ENCODE measurements around the gene TLR7. TPM values are rescaled to one million over a fixed set of nuclear protein-coding genes. Genes with fewer than 3 reads are reported as not detected.

The TLR7 gene
- total and polyA plus RNA-seq, 9 of the 15 experiments (the other 6 are each of a cell fraction or from before 2014, with no cell fraction given) = 0.04 to 0.13 (median 0.07) TPM; not detected in 6

- FAIRE-seq (no peak), DNase-seq (ENCODE audit: extremely low read depth in 1 of 4, low spot score in 3 of 4) (no peak), ATAC-seq (no peak)
- Histone ChIP-seq H3K4me2 (ENCODE audit: insufficient read depth, low read length) (no peak overlapping the region), H3K27me3 (ENCODE audit: control insufficient read depth in 2 of 2, insufficient read depth in 2 of 2, low read length in 2 of 2) (peaks cover 0 to 4% of the 10 kb centered on the region in 2 experiments; a peak in 2 of 5 replicates), H3K36me3 (ENCODE audit: control insufficient read depth, insufficient read depth, low read length) (no peaks in the 10 kb centered on the region), H3K9me3 (replicated peaks; ENCODE audit: control insufficient read depth, insufficient read depth, low read depth, low read length) (no peaks in the 10 kb centered on the region), H3K79me2 (ENCODE audit: control insufficient read depth, insufficient read depth, low read length) (no peaks in the 10 kb centered on the region), H3K27ac (ENCODE audit: extremely low read depth, low read depth, low read length) (no peak overlapping the region), H3K4me3 (no peak overlapping the region), H3K9ac (ENCODE audit: insufficient read depth in 1 of 2, low read depth in 2 of 2, low read length in 2 of 2) (no peak overlapping the region), H2AFZ (ENCODE audit: low read depth, low read length) (no peak overlapping the region), H4K20me1 (replicated peaks; ENCODE audit: control insufficient read depth, insufficient read depth, low read length) (no peaks in the 10 kb centered on the region), H3K9me1 (ENCODE audit: control insufficient read depth, insufficient read depth, low read length) (no peaks in the 10 kb centered on the region), H3K4me1 (replicated peaks in 1 of 2; ENCODE audit: control insufficient read depth in 2 of 2, insufficient read depth in 2 of 2, low read length in 2 of 2) (no peaks in the 10 kb centered on the region)
- 0% methylated on average over 2 of the region's 2 CpGs for WGBS (ENCODE audit: insufficient coverage, low coverage, missing lambda C conversion rate)
- ChIA-PET POLR2A (no interaction called here), CTCF (ENCODE audit: low intra/inter-chr PET ratio) (no interaction called here)
- BruUV-seq (replicated peaks) = no TSS peak
- TF ChIP-seq, protein P1, sequence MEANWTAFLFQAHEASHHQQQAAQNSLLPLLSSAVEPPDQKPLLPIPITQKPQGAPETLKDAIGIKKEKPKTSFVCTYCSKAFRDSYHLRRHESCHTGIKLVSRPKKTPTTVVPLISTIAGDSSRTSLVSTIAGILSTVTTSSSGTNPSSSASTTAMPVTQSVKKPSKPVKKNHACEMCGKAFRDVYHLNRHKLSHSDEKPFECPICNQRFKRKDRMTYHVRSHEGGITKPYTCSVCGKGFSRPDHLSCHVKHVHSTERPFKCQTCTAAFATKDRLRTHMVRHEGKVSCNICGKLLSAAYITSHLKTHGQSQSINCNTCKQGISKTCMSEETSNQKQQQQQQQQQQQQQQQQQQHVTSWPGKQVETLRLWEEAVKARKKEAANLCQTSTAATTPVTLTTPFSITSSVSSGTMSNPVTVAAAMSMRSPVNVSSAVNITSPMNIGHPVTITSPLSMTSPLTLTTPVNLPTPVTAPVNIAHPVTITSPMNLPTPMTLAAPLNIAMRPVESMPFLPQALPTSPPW (CRISPR knock-in tag; IDR thresholded peaks at IDR 0.05) = no peak
- TF ChIP-seq ZNF140 (CRISPR knock-in tag; IDR thresholded peaks at IDR 0.05) (no peak), SIN3A (IDR thresholded peaks at IDR 0.05; ENCODE audit: borderline replicate concordance in 2 of 2, control insufficient read depth in 1 of 2, low read depth in 2 of 2, low read length in 2 of 2) (no peak), L3MBTL2 (IDR thresholded peaks at IDR 0.05) (no peak), NELFE (IDR thresholded peaks at IDR 0.05; ENCODE audit: insufficient read depth, insufficient read length) (no peak), PYGO2 (tag; IDR thresholded peaks at IDR 0.05) (no peak), STAT5B (CRISPR knock-in tag; IDR thresholded peaks at IDR 0.05) (no peak), MECOM (CRISPR knock-in tag; IDR thresholded peaks at IDR 0.05) (no peak), SRSF9 (IDR thresholded peaks at IDR 0.05; ENCODE audit: borderline replicate concordance, low read depth, low read length) (no peak), BDP1 (IDR thresholded peaks at IDR 0.05; ENCODE audit: insufficient read depth, insufficient read length) (no peak), NFATC3 (IDR thresholded peaks at IDR 0.05) (no peak)
- TF ChIP-seq, protein P2, sequence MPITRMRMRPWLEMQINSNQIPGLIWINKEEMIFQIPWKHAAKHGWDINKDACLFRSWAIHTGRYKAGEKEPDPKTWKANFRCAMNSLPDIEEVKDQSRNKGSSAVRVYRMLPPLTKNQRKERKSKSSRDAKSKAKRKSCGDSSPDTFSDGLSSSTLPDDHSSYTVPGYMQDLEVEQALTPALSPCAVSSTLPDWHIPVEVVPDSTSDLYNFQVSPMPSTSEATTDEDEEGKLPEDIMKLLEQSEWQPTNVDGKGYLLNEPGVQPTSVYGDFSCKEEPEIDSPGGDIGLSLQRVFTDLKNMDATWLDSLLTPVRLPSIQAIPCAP (CRISPR knock-in tag; IDR thresholded peaks at IDR 0.05; ENCODE audit: borderline replicate concordance) = no peak
- in situ Hi-C loops (cut with MboI) (no loop called here), intact Hi-C loops (cut with micrococcal nuclease) (no loop called here)
Observed at GRCh38 chrX:12843061-12843667, 23.7 kb upstream of the TLR7 start.
